ENCODE measurements around the gene LACRT.
"Not testable (repeated sequence)": the region's sequence is repeated elsewhere in the genome, so short reads cannot be mapped to it uniquely, and the experiment has no call there.

The LACRT gene, protein sequence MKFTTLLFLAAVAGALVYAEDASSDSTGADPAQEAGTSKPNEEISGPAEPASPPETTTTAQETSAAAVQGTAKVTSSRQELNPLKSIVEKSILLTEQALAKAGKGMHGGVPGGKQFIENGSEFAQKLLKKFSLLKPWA

DNA sequence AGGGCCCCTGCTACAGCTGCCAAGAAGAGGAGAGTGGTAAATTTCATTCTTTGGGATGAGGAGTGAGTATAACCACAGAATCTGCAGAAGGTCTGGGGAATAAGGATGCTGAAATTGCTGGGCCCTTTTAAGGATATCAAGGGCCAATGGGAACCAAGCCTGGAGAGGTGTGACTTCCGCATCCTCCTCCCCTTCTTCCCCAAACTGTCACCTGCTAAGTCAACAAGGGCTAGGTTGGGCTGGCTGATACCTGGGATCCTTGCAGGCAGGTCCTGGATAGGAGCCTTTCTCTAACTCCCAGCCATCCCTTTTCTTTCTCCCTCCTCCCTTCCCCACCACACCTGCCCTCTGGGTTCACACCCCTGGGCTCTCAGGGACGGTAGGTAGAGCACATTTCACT lies at the start of gene LACRT:
Gene LACRT, minus strand, starts transcription at position 101 of the 400 bp plus-strand sequence. Its CDS starts 54 bp downstream, at position 47.
- DNase-seq: no peak

- no peak for DNase-seq
Measured at GRCh38 chr12:54683398-54683797, 48.7 kb upstream of the LACRT start.

GRCh38 chr12:54682674-54683073 lies 48.0 kb upstream of the LACRT start:
- no peak for DNase-seq

GRCh38 chr12:54680374-54680773 lies 45.7 kb upstream of the LACRT start:
- DNase-seq: no peak

DNA sequence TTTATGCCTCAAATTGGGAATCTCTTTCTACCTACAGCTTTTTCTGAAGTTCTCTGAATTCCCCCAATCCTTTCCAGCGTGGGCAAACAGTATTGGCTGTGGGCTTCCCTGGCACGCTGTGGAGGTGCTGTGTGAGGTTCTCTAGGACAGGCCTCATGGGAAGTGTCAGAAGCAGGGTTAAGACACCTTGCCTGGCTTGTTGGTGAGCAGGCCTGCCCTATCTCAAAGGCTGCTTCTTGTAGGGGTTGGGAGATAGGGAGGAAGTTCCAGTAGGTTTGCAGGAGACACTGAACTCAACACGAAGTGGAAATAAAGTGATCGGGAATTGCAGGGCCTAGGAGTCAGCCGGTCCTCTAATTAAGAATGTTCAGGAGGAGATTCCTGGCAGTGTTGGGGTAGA lies 43.4 kb upstream of the LACRT start:
- DNase-seq: no peak

- no peak for DNase-seq
Measured at GRCh38 chr12:54667945-54668344, 33.2 kb upstream of the LACRT start.

DNA sequence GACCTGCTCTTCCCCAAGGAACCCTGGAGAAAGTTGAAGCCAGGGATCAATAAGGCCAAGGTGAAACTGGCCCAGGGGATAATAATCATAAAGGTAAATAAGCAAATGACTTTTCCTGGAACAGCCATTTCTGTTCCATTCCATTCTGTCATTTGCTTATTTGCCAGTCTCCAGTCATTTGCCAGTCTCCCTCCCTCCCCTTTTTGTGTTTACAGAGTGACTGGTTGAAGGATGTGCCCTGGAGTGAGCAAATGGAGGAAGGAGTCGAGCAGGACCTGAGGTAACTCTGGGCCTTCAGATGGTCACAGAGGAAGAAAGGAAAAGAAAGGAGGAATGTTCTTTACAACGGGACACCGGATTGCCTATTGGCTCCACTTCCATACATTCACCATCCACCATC lies 31.3 kb upstream of the LACRT start:
- DNase-seq: no peak

DNA sequence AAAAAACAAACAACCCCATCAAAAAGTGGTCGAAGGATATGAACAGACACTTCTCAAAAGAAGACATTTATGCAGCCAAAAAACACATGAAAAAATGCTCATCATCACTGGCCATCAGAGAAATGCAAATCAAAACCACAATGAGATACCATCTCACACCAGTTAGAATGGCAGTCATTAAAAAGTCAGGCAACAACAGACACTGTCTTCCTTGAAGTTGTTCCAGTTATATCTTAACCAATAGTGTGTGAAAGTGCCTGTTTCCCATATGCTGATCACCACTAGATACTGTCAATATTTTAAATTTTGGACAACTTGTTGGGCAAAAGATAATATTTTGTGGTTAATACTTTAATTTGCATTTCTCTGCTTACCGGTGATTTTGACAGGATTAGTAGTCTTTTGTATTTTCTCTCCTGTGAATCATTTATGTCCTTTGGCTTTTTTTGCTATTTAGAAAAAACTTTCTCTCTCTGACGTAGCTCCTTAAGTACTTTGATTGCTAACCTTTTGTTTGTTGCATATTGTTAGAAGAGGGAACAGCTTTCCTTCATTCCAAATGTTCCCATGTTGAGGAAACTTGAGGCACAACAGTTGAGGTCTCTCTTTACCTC lies 30.4 kb upstream of the LACRT start:
- not testable (repeated sequence) for DNase-seq

GRCh38 chr12:54663603-54664002 lies 28.9 kb upstream of the LACRT start:
- DNase-seq: no peak

- DNase-seq: no peak
Measured at GRCh38 chr12:54662026-54662425, 27.3 kb upstream of the LACRT start.

- no peak for DNase-seq
Measured at GRCh38 chr12:54661048-54661447, 26.4 kb upstream of the LACRT start.

- DNase-seq: no peak
Measured at GRCh38 chr12:54660320-54660962, 25.7 kb upstream of the LACRT start.

DNA sequence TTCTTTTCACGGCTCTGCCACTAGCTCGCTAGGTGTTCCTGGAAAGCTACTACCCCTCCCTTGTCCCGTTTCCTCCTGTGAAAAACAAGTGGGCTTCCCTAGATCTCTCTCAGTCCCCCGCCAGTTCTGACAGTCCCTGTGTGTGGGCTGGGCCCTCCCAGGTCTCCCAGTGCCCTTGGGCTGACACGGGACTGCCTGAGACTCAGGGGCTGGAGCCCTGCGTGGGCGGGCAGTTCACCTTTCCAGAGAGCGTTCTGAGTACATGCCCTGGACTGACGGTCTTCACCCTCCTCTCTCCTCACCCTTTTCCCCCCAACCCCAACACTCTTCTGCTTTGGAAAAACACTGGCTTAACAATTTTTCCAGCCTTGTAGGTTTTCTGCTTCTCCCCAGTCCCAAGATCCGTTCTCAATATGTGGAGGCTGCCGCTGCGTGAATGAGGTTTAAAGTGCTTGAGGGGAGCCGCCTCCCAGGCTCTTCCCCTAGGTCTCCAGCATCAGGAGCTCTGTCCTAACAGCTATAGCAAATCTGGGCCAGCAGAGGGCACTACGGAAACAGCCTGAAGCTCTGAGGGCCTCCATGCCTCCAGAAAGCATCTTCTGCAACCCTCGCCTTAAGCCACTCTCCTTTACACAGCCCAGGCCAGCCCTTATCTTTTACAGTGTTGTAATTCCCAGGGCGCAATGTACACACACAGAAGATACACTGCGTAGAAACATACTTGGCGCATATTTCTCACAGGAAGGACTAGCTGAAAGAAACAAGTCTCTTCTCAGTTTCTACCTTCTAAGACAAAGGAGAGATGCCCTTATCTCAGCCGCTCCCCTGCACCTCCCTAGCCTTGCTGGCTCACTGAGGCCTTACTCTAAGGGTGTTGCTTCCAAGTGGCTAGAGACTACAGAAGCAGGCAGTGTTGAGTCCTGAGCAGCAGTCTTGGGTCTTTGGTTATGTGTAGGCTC lies 23.9 kb upstream of the LACRT start:
- no peak for DNase-seq

GRCh38 chr12:54657105-54657607 lies 22.5 kb upstream of the LACRT start:
- no peak for DNase-seq

GRCh38 chr12:54654926-54655325 lies 20.2 kb upstream of the LACRT start:
- DNase-seq: no peak

DNA sequence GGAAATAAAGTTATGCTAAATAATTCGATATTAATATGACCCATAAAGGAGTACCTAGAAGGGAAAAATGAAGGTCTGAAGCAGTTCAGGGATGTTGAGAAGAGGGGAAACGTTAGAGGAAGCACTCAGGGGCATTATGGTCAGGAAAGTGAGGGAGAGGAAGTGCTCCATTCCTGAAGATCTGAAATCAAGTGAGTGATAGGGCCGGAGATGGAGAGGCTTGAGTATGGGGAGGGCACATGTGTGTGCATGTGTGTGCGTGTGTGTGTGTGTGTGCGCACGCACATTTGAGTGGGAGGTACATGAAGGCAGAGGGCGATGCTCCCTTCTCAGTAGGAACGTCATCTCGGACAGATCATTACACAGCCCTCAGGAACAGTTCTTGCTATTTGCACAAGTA lies 18.3 kb upstream of the LACRT start:
- no peak for DNase-seq

- DNase-seq: no peak
Measured at GRCh38 chr12:54650889-54651288, 16.2 kb upstream of the LACRT start.

DNA sequence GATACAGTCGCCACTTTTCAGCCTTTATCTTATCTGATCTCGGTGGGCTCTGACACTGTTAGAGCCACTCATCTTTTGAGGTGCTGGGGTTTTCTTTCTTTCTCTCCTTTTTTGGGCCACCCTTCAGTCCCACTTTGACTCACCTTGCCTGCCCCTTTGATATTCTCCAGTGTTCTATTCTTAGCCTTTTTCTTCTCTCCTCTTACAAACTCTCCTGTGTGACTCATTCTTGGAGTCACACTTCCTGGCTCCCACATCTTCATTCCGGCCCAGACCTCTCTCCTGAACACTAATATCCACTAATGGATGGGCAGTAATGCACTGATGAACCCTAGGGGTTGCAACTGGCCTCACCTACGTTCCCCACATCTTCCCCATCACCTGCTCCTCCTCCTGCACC lies 15.7 kb upstream of the LACRT start:
- DNase-seq: no peak

DNA sequence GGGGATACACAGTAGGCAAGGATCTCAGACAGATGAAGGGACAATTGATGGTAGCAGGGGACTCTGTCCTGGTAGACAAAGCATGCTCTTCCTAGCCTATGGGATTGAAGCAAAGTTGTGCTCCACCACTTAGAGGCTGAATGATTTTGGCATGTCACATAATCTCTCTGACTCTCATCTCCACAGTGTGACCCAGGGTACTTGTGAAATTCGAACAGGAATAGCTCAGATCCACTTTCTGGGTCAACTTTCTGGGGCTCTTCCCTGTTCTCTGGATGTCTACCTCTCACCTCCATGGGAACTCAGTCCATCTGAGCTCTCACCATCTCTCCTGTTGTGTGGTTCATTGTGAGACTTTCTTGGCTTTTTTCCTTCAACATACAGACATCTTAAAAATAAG lies 15.1 kb upstream of the LACRT start:
- no peak for DNase-seq

DNA sequence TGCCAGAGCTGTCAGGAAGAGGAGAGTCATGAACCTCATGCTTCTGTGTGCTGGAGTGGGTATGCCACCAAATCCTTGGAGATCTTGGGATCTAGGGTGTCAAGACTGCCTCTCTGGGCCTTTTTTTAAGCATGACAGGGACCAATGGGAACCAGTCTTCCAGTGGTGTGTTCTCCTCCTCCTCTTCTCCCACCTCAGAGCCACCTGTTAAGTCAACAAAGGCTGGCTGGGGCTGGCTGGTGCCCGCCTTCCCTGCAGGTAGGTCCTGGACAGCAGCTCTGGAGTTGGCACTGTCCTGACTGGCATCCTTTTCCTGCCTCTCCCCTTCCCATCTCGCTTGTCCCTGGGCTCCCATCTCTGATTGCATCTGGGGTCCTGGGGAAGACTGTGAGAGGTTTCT lies 13.6 kb upstream of the LACRT start, which contains the start of gene DCD:
Gene DCD, minus strand, starts transcription at position 101 of the 400 bp plus-strand sequence. Its CDS starts 62 bp downstream, at position 39.
- no peak for DNase-seq

DNA sequence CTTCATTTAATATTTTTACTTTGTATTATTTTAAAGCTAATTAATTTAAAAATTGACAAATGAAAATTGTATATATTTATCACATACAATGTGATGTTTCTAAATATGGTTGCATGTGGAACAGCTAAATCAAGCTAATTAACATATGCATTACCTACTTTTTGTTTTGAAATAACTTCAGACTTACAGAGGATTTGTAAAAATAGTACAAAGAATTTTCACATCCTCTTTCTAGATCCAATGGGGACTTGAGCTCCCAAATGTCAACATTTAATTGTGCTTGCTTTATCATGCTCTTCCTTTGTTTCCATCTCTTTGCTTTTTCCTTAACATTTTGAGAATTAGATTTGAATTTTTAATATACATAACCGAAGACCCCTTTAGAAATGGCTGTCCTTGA lies 6.9 kb upstream of the LACRT start:
- DNase-seq: no peak

GRCh38 chr12:54641089-54641488 lies 6.4 kb upstream of the LACRT start:
- DNase-seq: no peak

- not testable (repeated sequence) for DNase-seq
Measured at GRCh38 chr12:54639112-54639511, 4.4 kb upstream of the LACRT start.

Measured in NCI-H146 (cell line).